Endothelial cell (in vitro differentiated cells): ENCODE results near the gene SCN1A. TPM values are rescaled to one million over a fixed set of nuclear protein-coding genes. Genes with fewer than 3 reads are reported as not detected.

Source experiments
- DNase-seq: peaks from one replicate; pipeline ENCODE4 v3.0.0; 2021; ENCODE audit warnings: low spot score
- H3K27ac Mint-ChIP-seq: one replicate; pipeline ENCODE4 v1.8.0; 2021; ENCODE audit warnings: mixed read lengths, inconsistent platforms; ENCODE audit not compliant: unreplicated experiment
- H3K27me3 Mint-ChIP-seq: one replicate; pipeline ENCODE4 v1.8.0; 2021; ENCODE audit warnings: mild to moderate bottlenecking, moderate library complexity, mixed read lengths, inconsistent platforms; ENCODE audit not compliant: unreplicated experiment
- H3K36me3 Mint-ChIP-seq: one replicate; pipeline ENCODE4 v1.8.0; 2021; ENCODE audit warnings: mild to moderate bottlenecking, low read depth, mixed read lengths, inconsistent platforms; ENCODE audit not compliant: unreplicated experiment
- H3K4me1 Mint-ChIP-seq: one replicate; pipeline ENCODE4 v1.8.0; 2021; ENCODE audit warnings: mild to moderate bottlenecking, mixed read lengths, inconsistent platforms; ENCODE audit not compliant: unreplicated experiment
- H3K4me3 Mint-ChIP-seq: one replicate; pipeline ENCODE4 v1.8.0; 2021; ENCODE audit warnings: mild to moderate bottlenecking, mixed read lengths, inconsistent platforms; ENCODE audit not compliant: unreplicated experiment
- H3K9me3 Mint-ChIP-seq: one replicate; pipeline ENCODE4 v1.8.0; 2021; ENCODE audit warnings: mixed read lengths, inconsistent platforms; ENCODE audit not compliant: unreplicated experiment
- total RNA-seq: library from RNA; stranded (reverse); fragmentation: NEBNext Ultra II Directional; extraction: Animal tissue kit (Norgen Biotek cat#: 25700); gene quantifications from one replicate; pipeline ENCODE4 v1.2.1, GENCODE V29; 2021; ENCODE audit not compliant: unreplicated experiment
- TF ChIP-seq, protein P1 (sequence below): fragments of 200-600 bp; sonication (generic); IDR thresholded peaks from one replicate; pipeline ENCODE4 v1.5.0; 2021; ENCODE audit warnings: antibody characterized with exemption; ENCODE audit not compliant: unreplicated experiment

Gene SCN1A
- total RNA-seq, 1 donor from 2014 or later = 0.33 TPM

DNA sequence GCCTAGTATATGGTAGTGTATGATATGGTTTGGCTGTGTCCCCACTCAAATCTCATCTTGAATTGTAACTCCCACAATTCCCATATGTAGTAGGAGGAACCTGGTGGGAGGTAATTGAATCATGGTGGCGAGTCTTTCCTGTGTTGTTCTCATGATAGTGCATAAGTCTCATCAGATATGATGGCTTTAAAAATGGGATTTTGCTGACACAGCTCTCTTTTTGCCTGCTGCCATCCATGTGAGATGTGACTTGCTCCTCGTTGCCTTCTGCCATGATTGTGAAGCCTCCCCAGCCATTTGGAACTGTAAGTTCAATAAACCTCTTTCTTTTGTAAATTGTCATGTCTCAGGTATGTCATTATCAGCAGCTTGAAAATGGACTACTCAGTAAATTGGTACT, 9.5 kb upstream of the SCN1A start:
- Mint-ChIP-seq H3K9me3 (no peaks in the 10 kb centered on the region), H3K27ac (no peak overlapping the region), H3K36me3 (no peaks in the 10 kb centered on the region), H3K4me3 (no peak overlapping the region), H3K4me1 (no peaks in the 10 kb centered on the region), H3K27me3 (no peaks in the 10 kb centered on the region)
- DNase-seq = no peak
- TF ChIP-seq, protein P1, sequence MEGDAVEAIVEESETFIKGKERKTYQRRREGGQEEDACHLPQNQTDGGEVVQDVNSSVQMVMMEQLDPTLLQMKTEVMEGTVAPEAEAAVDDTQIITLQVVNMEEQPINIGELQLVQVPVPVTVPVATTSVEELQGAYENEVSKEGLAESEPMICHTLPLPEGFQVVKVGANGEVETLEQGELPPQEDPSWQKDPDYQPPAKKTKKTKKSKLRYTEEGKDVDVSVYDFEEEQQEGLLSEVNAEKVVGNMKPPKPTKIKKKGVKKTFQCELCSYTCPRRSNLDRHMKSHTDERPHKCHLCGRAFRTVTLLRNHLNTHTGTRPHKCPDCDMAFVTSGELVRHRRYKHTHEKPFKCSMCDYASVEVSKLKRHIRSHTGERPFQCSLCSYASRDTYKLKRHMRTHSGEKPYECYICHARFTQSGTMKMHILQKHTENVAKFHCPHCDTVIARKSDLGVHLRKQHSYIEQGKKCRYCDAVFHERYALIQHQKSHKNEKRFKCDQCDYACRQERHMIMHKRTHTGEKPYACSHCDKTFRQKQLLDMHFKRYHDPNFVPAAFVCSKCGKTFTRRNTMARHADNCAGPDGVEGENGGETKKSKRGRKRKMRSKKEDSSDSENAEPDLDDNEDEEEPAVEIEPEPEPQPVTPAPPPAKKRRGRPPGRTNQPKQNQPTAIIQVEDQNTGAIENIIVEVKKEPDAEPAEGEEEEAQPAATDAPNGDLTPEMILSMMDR = no peak

DNA sequence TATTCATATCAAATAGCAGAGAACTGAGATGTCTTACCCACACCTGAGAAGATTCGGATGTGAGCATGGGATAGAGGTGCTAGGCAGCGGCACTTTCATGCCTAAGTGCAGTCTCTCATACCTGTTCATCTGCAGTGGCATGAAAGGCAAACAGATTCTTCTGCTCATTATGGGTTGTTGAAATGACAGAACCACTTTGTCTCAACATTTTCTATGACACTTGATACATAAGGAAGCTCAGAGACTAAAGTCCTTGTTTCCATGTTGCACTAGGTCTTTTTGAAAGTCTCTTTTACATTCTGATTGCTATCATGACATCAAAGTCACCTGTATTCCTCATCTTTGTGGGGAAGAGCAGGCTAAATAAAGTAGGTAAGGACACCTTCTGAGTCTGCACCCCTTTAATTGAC, 8.0 kb upstream of the SCN1A start:
- Mint-ChIP-seq H3K36me3 (no peaks in the 10 kb centered on the region), H3K9me3 (no peaks in the 10 kb centered on the region), H3K27me3 (no peaks in the 10 kb centered on the region), H3K4me1 (no peaks in the 10 kb centered on the region), H3K27ac (no peak overlapping the region), H3K4me3 (no peak overlapping the region)
- no peak for DNase-seq
- TF ChIP-seq, protein P1 = no peak

DNA sequence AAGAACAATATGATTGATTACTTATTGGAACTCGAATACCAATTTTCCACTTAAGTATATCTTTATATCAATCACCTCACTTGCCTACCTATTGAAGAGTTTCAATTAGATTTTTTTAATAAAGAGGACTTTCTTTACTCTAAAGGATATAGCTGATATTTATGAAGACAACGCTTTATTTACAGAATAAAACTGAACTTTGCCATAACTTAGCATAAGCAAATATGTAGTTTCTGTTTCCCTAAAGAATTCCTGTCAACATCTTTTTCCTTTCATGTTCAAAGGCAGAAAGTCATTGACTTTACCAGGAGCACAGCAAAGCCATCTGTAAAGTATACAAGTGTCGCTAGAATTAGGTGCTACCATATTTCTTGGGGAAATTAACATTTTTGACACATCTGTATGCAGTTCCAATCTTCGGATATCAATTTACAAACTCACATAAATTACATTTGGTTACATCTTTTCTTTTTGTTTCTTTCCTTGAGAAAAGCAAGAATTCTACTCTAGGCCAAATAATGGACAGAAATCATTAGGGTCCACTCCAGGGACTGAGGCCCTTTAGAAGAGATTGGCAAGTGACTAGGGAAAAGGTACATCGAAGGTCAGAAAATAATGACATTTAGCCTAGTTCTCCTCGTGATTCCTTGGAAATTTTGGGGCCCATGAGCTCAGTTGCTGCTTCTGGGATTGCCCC, 7.5 kb upstream of the SCN1A start:
- H3K4me1 Mint-ChIP-seq = no peaks in the 10 kb centered on the region
- H3K27ac Mint-ChIP-seq = no peak overlapping the region
- no peak overlapping the region for H3K4me3 Mint-ChIP-seq
- no peaks in the 10 kb centered on the region for H3K36me3 Mint-ChIP-seq
- DNase-seq = no peak
- no peaks in the 10 kb centered on the region for H3K27me3 Mint-ChIP-seq
- no peaks in the 10 kb centered on the region for H3K9me3 Mint-ChIP-seq
- TF ChIP-seq, protein P1 = no peak

DNA sequence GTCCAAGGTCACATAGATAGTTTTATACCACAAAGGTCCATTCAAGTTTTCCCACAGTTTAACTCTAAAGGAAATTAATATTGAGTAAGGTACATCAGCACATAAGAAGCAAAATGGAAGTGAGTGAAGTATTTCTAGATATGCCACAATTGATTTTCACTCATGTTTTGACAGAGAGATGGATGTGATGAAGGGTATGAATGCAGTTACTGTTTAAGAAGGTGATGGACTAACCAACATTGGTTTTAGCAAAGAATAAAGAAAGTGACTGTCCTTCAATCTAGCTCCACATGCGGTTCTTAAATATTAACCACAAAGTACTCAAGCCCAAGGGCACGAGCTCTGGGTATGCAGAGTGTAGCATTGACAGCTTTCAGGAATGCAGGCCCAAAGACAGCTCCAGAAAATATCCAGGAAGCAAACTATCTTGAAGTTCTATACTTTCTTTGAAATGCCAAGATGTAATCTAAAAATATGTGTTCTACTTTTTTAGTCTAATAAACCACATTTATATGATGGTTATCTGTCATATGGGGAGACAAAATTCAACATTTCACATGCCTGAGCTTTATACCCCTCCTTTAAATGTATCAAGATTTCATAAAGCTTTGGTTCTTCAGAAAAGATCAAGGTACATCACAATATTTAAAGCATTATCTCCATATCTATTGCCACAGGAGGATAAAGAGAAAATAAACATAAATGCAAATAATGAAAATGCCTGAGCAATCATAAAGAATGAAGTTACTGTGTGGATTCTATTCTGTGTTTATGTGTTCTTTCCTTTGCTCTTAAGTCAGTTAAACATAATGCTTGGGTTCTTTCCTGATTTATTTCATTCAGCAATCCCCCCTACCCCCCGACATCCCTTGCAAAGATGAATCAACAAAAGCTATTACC, 6.7 kb upstream of the SCN1A start:
- Mint-ChIP-seq H3K27ac (no peak overlapping the region), H3K36me3 (no peaks in the 10 kb centered on the region)
- no peak for DNase-seq

More for the DNA sequence above, 6.7 kb upstream of the SCN1A start:
- TF ChIP-seq, protein P1 = no peak
- Mint-ChIP-seq H3K9me3 (no peaks in the 10 kb centered on the region), H3K4me1 (no peaks in the 10 kb centered on the region), H3K4me3 (no peak overlapping the region), H3K27me3 (no peaks in the 10 kb centered on the region)
